ENCODE measurements around the gene SORCS2.

GRCh38 chr4:7538518-7538917, 346.2 kb downstream of the SORCS2 start:
- TF ChIP-seq CTCF (IDR thresholded peaks at IDR 0.05) (no peak), POLR2A (IDR thresholded peaks at IDR 0.05) (no peak), POLR2AphosphoS5 (IDR thresholded peaks at IDR 0.05) (no peak)
